ENCODE measurements around the gene FANCC. TPM values are rescaled to one million over a fixed set of nuclear protein-coding genes. Genes with fewer than 3 reads are reported as not detected.

Gene FANCC
- total and polyA plus RNA-seq, 2 of the 4 experiments (the other 2 are of a cell fraction): 4.7 to 6.3 TPM

GRCh38 chr9:95330720-95331404, 13.4 kb upstream of the FANCC start:
- H3K23ac ChIP-seq (ENCODE audit: low read depth, low read length): no peak overlapping the region
- H2BK120ac ChIP-seq (ENCODE audit: low read depth, low read length): no peak overlapping the region
- no TSS peak for BruUV-seq (replicated peaks)
- DNase-seq: no peak
- no peak overlapping the region for H2BK5ac ChIP-seq (ENCODE audit: low read depth, low read length, poor library complexity, severe bottlenecking)
- no peak overlapping the region for H2AK9ac ChIP-seq (replicated peaks; ENCODE audit: low read depth, low read length, poor library complexity)
- POLR2A ChIA-PET (ENCODE audit: unreplicated experiment): no interaction called here
- H3K56ac ChIP-seq (ENCODE audit: extremely low read depth, insufficient read depth, low read length): no peak overlapping the region
- TF ChIP-seq POLR2A (IDR thresholded peaks at IDR 0.05; ENCODE audit: low read depth, low read length) (no peak), ELK1 (IDR thresholded peaks at IDR 0.05; ENCODE audit: borderline replicate concordance, low read depth, low read length) (no peak), MXI1 (IDR thresholded peaks at IDR 0.05; ENCODE audit: borderline replicate concordance, low read depth, low read length) (no peak), RAD21 (IDR thresholded peaks at IDR 0.05; ENCODE audit: low read length) (no peak), NFE2L2 (IDR thresholded peaks at IDR 0.05; ENCODE audit: low read depth, low read length) (no peak), RCOR1 (IDR thresholded peaks at IDR 0.05; ENCODE audit: insufficient replicate concordance, low read length) (no peak), CTCF (conservative IDR thresholded peaks at IDR 0.05; ENCODE audit: low read depth, low read length) (no peak), CEBPB (IDR thresholded peaks at IDR 0.05; ENCODE audit: low read depth, low read length) (no peak), MAFK (IDR thresholded peaks at IDR 0.05; ENCODE audit: low read depth, low read length) (no peak), SMC3 (IDR thresholded peaks at IDR 0.05; ENCODE audit: low read depth, low read length) (no peak), MAZ (IDR thresholded peaks at IDR 0.05; ENCODE audit: borderline replicate concordance, low read depth, low read length) (no peak), BHLHE40 (IDR thresholded peaks at IDR 0.05; ENCODE audit: low read depth, low read length) (no peak), USF2 (IDR thresholded peaks at IDR 0.05; ENCODE audit: low read depth, low read length) (no peak), FOS (IDR thresholded peaks at IDR 0.05; ENCODE audit: low read depth, low read length) (no peak), RFX5 (IDR thresholded peaks at IDR 0.05; ENCODE audit: low read depth, low read length) (no peak), CHD1 (IDR thresholded peaks at IDR 0.05; ENCODE audit: low read depth, low read length) (no peak)
- H3K9me3 ChIP-seq (ENCODE audit: control insufficient read depth, insufficient read depth, low read length): peaks cover 6% of the 10 kb centered on the region
- H3K9me1 ChIP-seq (ENCODE audit: insufficient read depth, low read length): no peaks in the 10 kb centered on the region
- H3K4me1 ChIP-seq (ENCODE audit: control insufficient read depth, insufficient read depth, low read length): no peaks in the 10 kb centered on the region
- no peak overlapping the region for H2BK20ac ChIP-seq (ENCODE audit: low read depth, low read length)
- H3K9ac ChIP-seq (ENCODE audit: low read depth, low read length): no peak overlapping the region
- no peak overlapping the region for H3K14ac ChIP-seq (replicated peaks; ENCODE audit: low read depth, low read length)
- no peak overlapping the region for H4K8ac ChIP-seq (ENCODE audit: low read depth in 2 of 2, low read length in 2 of 2)
- CTCF ChIA-PET: no interaction called here
- H3K4me3 ChIP-seq (ENCODE audit: insufficient read depth, low read depth, low read length): no peak overlapping the region
- in situ Hi-C loops (cut with MboI; ENCODE audit: low sequenced_read_pairs) (loop anchor here (25.0 kb wide), 1 partner anchor 881 kb away; no protein-coding TSS in a partner anchor), intact Hi-C loops (cut with micrococcal nuclease) (no loop called here), dilution Hi-C loops (cut with HindIII; ENCODE audit: low sequenced_read_pairs, unreplicated experiment) (no loop called here)
- H4K5ac ChIP-seq (ENCODE audit: low read depth, low read length): no peak overlapping the region
- H2AK5ac ChIP-seq (ENCODE audit: low read depth, low read length): no peak overlapping the region
- H3K4me2 ChIP-seq (ENCODE audit: low read depth, low read length): no peak overlapping the region
- H3K4ac ChIP-seq (ENCODE audit: low read depth, low read length): no peak overlapping the region
- H3K27me3 ChIP-seq (ENCODE audit: control insufficient read depth, insufficient read depth, low read length): no peaks in the 10 kb centered on the region
- no peak overlapping the region for H4K91ac ChIP-seq (ENCODE audit: insufficient read depth, low read depth, low read length)
- no peak overlapping the region for H2AFZ ChIP-seq (replicated peaks; ENCODE audit: low read length, poor library complexity)
- H3K18ac ChIP-seq (ENCODE audit: low read depth, low read length): no peak overlapping the region
- WGBS, 2 experiments (ENCODE audit: extremely low coverage in 2 of 2, insufficient read length in 1 of 2): no CpG with 5 or more reads among the region's 5 CpGs
- H3K27ac ChIP-seq (ENCODE audit: insufficient read depth, low read length): no peak overlapping the region
- no peak for ATAC-seq (ENCODE audit: low read depth)
- no peak overlapping the region for H2BK15ac ChIP-seq (ENCODE audit: low read depth, low read length)
- no peaks in the 10 kb centered on the region for H3K36me3 ChIP-seq (ENCODE audit: control insufficient read depth, insufficient read depth, low read length)
- no peaks in the 10 kb centered on the region for H3K79me1 ChIP-seq (ENCODE audit: low read depth in 1 of 2, low read length in 2 of 2)
- no peaks in the 10 kb centered on the region for H4K20me1 ChIP-seq (ENCODE audit: insufficient read depth, low read length)

All from IMR-90 (cell line).